Measurements from ENCODE around the gene PLBD1.
A peak's percentile ranks its signal among the peaks of the same experiment; 100 is the strongest.

The PLBD1 gene, protein sequence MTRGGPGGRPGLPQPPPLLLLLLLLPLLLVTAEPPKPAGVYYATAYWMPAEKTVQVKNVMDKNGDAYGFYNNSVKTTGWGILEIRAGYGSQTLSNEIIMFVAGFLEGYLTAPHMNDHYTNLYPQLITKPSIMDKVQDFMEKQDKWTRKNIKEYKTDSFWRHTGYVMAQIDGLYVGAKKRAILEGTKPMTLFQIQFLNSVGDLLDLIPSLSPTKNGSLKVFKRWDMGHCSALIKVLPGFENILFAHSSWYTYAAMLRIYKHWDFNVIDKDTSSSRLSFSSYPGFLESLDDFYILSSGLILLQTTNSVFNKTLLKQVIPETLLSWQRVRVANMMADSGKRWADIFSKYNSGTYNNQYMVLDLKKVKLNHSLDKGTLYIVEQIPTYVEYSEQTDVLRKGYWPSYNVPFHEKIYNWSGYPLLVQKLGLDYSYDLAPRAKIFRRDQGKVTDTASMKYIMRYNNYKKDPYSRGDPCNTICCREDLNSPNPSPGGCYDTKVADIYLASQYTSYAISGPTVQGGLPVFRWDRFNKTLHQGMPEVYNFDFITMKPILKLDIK

DNA sequence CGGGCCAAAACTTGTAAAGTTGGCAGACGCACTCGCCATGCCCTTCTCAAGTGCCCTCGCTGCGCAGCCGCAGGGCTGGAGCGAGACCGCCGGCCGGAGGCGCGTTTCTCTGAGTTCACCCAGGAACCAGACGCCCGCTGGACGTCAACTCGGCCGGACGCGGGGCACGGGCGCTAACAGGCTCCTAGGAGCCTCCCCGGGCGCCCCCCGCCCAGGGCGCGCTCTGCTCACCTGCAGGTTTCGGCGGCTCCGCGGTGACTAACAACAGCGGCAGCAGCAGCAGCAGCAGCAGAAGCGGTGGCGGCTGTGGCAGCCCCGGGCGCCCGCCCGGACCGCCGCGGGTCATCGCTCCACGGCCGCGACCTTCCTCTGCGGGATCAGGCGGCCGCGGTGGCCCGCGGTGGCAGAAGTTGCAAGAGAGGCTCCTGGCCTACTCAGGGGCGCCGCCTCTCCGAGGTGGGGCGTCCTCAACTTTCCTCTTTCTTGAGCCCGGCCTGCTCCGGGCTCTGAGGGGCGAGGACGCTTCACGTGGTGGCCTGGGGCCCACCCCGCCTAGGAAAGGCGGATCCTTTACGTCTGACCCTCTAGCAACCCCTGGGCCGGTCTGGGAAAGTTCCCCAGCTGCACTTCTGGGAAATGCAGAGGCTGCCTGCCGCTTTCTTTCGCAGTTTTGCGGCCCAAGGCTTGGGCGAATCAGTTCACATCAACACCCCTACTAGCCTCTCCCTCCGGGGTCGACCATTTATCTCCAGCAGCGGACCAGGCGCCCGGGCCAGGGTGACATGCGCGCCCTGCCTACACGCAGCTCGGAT lies at the start of gene PLBD1:
Gene PLBD1 (minus strand): TSS at position 533 of the 812 bp plus-strand sequence. CDS start 187 bp downstream, at position 346.
- DNase-seq: peak in 48 of 58 donors; percentile 5 to 60 (median 26)

DNA sequence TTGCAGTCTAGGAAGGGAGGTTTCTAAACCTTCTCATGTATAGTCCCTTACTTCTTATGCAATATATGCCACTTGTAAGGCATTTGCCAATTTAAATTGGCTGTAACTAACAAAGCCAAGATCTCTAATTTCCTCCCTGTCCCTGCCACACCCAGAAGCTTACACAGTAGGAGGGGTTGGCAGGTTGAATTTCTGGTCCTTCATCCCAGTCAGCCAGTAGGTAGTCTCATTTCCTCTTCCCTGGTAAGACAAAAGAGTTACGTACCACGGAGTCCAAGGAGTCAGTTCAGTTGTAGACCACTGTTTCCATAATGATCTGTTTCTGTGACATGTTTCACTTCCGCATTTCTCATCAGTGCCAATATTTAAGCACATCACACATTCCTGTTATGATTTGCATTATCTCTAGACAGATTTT lies 47.0 kb upstream of the PLBD1 start:
- no peak for DNase-seq

- DNase-seq: peak in 1 of 58 donors; percentile 13
These were observed 46.0 kb upstream of the PLBD1 start for GRCh38 chr12:14613718-14614117.

DNA sequence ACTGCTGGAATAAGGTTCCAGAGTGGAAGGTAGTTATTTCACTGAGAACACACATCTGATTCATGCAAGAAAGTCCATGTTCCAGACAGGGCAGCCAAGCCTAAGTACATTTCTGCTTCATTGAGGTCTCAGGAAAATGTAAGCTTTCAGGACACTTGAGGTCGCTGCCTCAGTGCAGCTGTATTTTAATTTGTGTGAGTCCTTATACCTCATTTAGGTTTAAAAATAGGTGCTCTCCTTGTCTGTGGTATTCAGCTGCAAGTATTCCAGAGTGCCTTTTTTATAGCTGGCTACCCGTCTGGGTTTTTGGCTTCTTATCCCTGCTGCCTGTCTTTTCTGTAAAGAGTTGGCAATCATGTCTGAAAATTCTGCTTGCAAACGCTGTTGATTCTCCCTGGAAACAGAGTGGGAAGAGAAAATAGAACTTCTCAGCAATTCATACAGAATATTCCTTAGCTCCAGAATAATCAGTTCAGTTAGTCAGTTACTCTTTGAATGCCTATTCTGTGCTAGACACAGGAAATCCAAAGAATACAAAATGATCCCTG lies 45.3 kb upstream of the PLBD1 start:
- peak in 13 of 58 donors; percentile 13 to 69 (median 23) for DNase-seq

GRCh38 chr12:14612250-14612649 lies 44.6 kb upstream of the PLBD1 start:
- DNase-seq: no peak

DNA sequence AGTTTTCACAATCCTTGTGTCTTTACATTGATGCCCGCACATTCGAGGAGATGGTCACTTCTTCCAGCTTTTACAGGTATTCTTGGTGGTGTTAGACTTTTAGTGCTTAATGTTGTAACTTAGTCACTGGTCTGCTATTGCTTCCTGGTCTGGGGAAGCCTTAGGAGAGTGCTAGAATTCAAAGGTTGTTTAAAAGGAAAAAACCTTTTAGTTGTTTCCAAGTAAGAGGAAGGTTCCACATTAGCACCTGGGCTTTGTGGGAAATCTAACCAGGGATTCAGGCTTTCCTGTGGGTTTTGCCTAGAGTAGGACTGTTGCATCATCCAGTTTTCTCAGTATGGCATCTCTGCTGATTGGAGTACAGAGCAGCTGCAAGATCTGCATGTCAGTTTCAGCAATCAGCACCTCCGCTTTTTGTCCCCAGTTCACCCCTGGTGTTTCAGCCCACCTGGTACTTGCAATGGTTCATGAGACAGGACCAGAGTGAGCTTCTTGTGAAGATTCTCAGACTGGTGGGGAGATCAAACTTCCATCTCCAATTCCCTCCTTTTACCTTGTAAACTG lies 44.0 kb upstream of the PLBD1 start:
- DNase-seq: no peak

DNA sequence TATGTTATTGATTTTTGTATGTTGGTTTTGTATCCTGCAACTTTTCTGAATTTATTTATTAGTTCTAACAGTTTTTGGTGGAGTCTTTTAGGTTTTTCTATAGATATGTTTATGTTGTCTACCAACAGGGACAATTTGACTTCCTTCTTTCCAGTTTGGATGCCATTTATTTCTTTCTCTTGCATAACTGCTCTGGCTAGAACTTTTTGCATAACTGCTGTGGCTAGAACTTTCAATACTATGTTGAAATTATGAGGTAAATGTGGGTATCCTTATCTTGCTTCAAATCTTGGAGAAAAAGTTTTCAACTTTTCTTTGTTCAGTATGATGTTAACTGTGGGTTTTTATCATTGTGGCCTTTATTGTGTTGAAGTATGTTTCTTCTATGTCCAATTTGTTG lies 39.9 kb upstream of the PLBD1 start:
- DNase-seq: no peak

DNA sequence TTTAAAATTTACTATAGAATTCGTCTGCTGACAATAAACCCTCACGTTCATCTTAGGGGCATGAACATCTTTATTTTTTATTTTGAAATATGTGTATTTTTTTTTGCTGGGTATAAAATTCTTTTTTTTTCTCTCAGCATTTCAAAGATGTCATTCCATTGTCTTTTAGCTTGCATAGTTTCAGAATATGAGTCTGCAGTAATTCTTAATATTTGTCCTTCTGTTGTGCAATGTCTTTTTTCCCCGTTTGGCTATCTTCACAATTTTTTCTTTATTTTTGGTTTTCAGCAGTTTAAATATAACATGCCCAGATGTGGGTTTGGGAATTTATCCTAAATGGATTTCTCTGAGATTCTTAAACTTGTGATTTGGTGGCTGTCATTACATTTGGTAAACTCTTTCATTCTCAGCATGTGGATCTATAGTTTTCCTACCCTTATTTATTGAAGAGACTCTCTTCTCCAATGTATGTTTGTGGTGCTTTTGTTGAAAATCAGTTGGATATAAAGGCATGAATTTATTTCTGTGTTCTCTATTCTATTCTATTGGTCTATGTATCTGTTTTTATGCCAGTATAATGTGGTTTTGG lies 37.8 kb upstream of the PLBD1 start:
- no peak for DNase-seq

- DNase-seq: no peak
These were observed 34.2 kb upstream of the PLBD1 start for GRCh38 chr12:14601692-14602478.

GRCh38 chr12:14597480-14597879 lies 29.8 kb upstream of the PLBD1 start:
- DNase-seq: no peak

- no peak for DNase-seq
These were observed 24.0 kb upstream of the PLBD1 start for GRCh38 chr12:14591719-14592118.

GRCh38 chr12:14589169-14590004 lies 21.7 kb upstream of the PLBD1 start:
- no peak for DNase-seq

DNA sequence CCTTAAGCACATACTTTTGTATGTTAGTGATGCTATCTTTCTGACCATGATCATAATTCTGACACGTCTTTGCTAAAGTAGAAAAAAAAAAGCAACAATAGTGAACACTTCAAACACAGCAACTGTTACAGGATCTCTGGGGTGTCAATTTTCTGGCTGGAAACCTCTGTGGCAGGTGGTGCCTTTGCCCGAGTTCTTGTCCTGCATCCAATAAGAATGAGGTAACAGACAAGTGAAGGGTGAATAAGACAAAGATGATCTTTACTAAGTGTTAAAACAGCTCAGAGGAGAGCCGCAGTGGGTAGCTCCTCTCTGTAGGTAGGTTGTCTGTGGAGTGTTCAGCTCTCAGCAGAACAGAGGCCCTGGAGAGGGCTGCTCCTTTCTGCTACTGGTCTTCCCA lies 20.9 kb upstream of the PLBD1 start:
- no peak for DNase-seq

DNA sequence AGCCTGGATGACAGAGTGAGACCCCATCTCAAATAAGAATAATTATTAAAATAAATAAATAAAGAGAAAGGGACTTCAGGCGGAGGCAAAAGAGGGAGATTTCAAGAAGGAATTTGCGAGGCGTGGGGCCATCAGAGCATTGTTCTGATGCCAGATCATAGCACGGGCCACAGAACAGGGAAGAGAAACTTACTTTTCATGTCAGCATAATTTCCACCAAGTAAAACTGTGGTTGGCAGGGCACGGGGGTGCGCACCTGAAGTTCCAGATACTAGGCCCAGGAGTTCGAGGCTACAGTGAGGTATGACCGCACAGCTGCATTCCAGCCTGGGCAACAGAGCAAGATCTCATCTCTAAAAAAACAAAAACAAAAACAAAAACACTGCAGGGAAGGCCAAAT lies 11.0 kb upstream of the PLBD1 start:
- DNase-seq: no peak

GRCh38 chr12:14577344-14577743 lies 9.7 kb upstream of the PLBD1 start:
- no peak for DNase-seq

DNA sequence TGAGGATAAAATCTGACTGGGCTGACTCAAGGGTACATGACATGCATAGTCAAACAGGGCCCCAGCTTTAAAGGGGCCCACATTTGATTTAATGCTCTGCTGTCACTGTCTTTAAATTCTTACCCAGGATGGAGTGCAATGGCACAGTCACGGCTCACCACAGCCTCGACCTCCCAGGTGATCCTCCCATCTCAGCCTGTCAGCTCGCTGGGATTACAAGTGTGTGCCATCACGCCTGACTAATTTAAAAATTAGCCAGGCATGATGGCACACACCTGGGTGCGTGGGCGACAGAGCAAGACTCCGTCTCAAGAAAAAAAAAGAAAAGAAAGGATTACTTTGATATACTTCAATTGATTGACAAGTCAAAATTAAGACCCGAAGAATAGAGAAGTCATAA lies 9.2 kb upstream of the PLBD1 start:
- DNase-seq: no peak

- DNase-seq: no peak
These were observed 7.9 kb upstream of the PLBD1 start for GRCh38 chr12:14575585-14575984.

- DNase-seq: no peak
These were observed 5.4 kb upstream of the PLBD1 start for GRCh38 chr12:14573118-14573517.

- DNase-seq: no peak
These were observed 4.7 kb upstream of the PLBD1 start for GRCh38 chr12:14572401-14572800.
